NCI-H1048 (cell line): ENCODE data around the gene NAPSA.
"Not testable (repeated sequence)": the region's sequence is repeated elsewhere in the genome, so short reads cannot be mapped to it uniquely, and the experiment has no call there.

Source experiments
- DNase-seq: peaks from one replicate; lab custom pipeline; 2025; lab: John Stamatoyannopoulos, UW

Gene NAPSA

GRCh38 chr19:50358483-50359327 is 6.7 kb downstream of the NAPSA start:
- no peak for DNase-seq

DNA sequence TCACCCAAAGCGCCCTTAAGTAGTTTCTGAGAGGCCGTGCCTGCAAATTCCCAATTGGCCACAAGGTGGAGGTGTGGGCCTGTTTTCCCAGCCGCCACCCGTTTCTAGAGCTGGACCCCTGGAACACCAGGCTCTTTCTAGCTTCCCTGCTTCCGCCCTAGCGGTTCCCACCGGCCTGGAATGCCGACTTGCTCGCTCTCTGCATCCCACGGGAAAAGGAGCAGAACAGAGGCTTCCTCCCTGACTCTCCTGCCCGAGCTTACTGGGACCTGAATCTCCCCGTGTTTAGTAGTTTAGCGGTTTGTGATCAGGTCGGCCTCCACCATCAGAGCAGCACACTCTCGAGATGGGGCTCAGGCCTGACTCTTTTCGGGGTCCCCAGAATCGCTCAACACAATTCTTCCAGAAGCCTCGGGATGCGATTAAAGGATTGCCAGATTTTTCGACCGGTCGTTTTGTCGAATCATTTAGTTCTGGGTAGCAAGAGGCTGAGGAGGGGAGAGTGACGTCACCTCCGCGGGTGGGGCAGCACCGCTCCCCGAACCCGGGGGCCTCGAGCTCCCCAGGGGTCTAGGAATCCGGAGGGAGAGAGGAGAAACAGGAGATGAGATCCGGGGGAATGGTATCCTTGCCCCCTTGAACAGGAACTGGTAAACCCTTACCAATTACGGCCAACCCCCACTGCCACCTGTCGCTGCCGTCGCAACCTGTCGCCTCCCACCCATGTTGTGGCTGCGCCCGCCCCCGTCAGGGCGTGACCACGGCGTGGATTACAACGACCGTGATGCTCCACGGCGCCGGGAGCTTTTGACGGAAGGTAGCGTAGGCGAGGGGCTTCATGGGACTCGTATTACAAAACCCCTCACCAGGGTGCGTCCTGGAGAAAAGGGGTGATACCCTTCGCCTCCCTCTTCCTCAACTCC is 8.0 kb downstream of the NAPSA start:
- DNase-seq = no peak

DNA sequence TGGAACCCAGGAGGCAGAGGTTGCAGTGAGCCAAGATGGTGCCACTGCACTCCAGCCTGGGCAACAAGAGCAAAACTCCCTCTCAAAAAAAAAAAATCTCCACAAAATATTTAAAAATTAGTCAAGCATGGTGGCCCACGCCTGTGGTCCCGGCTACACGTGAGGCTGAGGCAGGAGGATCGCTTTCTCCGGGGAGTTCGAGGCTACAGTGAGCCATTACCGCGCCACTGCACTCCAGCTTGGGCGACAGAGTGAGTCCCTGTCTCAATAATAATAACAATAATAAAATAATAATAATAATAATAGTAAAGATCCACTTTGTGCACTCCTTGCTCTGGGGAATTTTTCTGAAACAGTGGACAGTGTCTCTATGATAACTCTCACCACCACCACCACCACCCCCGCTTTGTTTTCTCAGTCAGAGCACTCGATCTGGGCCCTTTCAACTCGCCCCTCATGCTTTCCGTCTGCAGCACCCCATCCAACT is 8.7 kb downstream of the NAPSA start:
- DNase-seq = no peak

- DNase-seq = not testable (repeated sequence)
Observed at GRCh38 chr19:50353487-50353880, 12.0 kb downstream of the NAPSA start.

GRCh38 chr19:50352242-50352641 is 13.2 kb downstream of the NAPSA start:
- DNase-seq = no peak

GRCh38 chr19:50349277-50350057 is 16.0 kb downstream of the NAPSA start:
- no peak for DNase-seq

DNA sequence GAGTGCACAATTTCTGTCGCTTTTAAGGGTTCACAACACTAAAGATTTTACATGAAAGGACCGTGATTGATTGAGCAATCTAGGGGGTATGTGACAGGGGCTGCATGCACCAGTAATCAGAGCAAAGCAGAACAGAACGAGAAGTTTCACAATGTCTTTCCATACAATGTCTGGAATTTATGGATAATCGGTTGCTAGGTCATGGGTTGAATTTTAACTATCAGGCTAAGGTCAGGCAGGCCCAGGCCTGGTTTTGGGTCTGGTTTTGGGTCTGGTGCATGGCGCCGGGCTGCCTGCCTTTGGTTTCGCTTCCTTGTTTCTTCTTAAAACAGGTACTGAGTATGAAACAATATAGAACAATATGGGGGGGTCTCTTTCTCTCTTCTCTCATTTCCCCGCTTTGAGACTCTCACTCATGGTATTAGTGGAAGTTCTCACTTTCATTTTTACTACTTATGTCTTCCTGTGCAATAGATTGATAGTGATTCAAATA is 18.3 kb downstream of the NAPSA start:
- DNase-seq = not testable (repeated sequence)

DNA sequence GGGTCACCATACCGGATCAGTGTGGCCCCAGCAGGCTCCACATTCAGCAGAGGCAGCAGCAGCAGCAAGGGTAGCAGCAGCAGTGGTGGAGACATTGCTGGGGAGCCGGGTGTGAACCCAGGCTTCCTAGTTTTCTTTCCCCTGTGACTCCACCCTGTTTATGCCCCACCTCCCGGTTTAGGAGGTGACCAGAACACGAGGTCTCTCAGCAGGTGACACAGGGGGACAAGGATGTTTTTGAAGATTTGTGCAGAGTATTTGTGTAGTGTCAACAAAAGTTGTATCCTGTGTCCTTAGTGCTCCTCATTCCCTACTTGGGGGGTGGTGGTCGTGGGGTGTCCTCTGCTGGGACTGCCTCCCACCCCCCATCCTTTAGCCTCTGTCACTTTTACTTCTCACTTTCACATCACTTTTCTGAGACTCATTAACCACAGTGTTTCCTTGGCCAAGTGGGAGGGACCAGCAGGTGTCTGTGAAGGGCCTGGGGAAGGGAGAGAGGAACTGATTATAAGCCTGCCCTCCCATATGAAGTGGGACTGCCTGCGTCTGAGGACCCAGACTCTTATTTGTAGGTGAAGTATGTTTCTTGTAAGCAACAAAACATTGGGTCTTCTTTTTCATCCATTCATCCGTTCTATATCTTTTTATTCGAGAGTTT is 20.6 kb downstream of the NAPSA start:
- no peak for DNase-seq

DNA sequence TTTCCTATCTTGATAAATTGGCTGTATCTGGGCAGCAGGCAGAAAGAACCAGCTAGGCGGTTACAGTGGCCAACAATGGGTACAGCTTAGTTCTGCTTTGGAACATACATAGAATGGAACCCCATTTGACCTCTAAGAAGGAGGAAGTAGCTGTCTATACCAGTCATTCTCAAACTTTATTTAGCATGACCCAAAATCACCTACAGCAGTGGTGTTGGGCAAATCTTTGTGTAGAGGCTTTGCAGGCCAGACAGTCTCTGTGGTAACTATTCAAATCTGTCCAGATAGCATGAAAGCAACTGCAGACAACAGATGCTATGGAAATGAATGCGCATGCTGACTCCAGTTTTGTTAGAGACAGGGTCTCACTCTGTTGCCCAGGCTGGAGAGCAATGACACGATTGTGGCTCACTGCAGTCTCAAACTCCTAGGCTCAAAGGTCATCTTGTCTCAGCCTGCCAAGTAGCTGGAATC is 24.3 kb downstream of the NAPSA start:
- DNase-seq = no peak

DNA sequence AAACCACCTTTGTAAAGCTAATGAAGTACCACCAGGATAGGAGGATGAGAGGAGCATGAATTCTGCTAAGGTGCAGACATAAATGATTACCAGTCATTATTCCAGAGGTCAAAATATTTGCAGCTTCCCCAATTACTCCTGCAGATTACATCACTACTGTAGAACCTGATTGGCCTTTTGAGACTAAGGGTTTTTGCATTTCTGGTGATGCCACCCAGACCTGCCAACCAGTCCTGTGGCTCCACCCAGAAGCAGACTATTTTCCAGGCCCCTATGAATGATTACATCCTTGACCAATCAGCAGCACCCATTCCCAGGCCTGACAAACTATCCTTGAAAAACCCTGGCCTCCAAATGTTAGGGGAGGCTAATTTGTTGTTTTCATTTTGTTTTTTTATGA is 25.1 kb downstream of the NAPSA start:
- no peak for DNase-seq

DNA sequence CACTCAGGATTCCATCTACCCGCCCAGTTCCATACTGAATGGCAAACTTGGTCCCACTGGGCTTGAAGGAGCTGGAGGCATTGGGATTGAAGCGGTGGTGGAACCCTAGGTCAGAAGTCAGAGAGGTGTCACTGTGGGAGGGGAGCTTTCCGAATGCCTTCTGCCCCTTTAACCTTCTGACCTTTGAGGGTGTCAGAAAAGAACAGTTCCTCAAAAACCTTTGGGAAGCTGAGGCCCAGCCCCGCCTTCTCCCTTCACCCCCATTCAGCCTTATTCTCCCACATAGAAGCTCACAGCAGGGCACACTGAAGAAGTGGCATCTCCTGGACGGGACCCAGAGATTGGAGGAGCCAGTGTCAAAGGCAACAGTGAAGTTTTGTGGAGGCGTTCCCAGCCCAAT is 28.4 kb downstream of the NAPSA start:
- DNase-seq = not testable (repeated sequence)

DNA sequence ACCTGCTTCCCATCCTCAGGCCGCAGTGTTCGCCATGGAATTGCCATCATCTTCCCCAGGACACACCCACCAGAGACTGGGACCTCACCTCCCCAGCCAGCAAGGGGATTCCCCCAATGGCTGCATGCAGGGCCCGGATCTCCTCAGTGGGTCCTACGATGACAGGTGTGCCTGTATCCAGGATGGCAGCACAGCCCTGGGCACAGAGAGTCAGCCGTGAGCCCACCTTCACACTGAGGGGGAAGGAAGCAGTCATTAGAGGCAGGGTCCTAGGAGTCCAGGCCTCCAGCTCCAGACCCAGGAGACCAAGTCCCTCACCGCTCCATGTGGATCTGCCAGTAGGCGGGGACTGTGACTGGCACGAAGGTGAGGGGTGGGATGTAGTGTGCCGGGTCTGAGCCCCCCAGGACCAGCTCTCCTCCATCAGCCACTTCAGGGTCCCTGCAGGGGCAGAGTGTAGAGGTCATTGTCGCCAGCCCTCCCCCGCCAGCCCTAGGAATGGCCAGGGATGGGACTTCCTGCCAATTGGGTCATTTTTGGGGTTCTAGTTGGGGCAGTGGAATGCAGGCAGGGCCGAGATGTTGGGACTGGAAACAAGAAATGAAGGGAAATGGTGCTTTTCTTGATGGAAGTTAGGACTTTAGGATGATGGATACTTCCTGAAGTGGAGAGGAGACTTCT is 30.6 kb downstream of the NAPSA start:
- DNase-seq = no peak

DNA sequence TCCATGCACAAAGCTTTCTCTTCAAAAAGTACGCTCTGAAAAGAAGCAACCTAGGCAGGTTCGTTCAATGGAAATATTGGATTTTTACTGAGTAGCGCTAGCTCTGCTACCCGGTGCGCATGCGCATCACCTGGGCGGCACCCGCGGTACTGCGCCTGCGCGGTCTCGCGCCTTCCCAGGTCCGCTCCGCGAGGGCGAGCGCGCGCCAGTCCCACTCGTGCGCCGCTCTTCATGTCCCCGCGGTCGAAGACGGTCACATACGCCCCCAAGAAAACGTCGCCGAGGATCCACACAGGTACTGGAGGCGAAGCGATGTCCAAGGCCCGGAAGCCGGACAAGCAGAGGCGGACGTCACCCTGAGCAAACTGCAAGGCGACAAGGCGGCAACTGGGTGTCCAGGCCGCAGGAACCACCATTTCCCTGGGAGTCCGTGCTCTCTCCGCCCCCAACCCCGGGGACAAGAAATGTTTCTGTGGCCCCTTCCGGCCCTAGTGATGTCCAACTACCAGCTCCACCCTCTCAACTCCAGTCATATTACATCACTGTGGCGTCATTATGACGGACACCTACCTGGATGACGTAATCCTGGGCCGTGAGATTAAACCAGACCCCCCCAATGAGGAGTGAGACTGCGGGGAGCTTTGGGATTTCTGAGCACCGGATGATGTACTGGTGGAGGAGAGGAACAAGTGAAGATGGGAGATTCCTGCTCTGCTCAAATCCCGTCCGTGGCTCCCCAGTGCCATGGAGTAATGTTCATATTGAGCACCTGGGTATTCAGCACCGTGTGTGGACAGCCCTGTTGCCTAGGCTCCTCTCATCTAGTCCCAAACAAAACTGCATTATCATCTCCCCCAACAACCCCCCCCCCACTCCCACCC is 31.5 kb downstream of the NAPSA start:
- peak; percentile 61 for DNase-seq

DNA sequence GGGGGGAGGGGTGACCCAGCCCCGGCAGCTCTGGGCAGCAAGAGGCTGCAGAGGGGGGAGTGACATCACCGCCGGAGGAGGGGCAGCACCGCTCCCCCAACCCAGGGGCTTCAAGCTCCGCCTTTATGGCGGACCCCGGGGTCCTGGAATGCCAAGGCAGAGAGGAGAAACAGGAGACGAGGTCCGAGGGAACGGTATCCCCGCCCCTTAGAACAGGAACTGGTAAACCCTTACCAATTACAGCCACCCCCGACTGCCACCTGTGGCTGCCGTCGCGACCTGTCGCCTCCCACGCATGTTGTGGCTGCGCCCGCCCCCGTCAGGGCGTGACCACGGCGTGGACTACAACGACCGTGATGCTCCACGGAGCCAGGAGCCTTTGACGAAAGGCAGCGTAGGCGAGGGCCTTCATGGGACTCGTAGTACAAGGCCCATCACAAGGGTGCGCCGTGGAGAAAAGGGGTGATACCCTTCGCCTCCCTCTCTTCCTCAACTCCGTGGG is 32.2 kb downstream of the NAPSA start:
- DNase-seq = peak; percentile 61

- no peak for DNase-seq
Observed at GRCh38 chr19:50332244-50333038, 33.0 kb downstream of the NAPSA start.

DNA sequence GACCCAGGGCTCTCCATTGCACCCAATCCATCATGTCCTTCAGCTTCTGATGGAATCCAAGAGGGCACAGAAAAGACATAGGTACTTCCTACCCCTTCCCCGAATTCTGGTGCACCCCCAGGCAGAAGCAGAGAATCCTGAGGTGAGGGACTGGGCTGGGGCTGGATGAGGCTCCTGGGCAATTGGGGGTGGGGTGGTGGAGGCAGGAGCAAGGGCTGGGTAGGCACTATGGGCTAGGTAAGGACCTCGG is 33.5 kb downstream of the NAPSA start:
- no peak for DNase-seq

- DNase-seq = no peak
Observed at GRCh38 chr19:50331221-50331993, 34.0 kb downstream of the NAPSA start.
